Caco-2 (cell line): Measurements from ENCODE around the gene SDC1. TPM values are rescaled to one million over a fixed set of nuclear protein-coding genes. Genes with fewer than 3 reads are reported as not detected.

Experiments used
- BruUV-seq: library from RNA; stranded (reverse); fragments of 400-500 nt; replicated peaks from 2 replicates; lab custom pipeline; 2021; lab: Mats Ljungman, UMichigan
- CTCF ChIA-PET: fragments of 300-600 bp; sonication (Branson Sonifier 250); formaldehyde crosslinking; loops from one replicate; lab custom pipeline; 2022; ENCODE audit warnings: antibody characterized with exemption; lab: Charles Lee
- POLR2A ChIA-PET: fragments of 300-600 bp; sonication (Branson Sonifier 250); formaldehyde crosslinking; loops from one replicate; lab custom pipeline; 2022; ENCODE audit warnings: antibody characterized with exemption; lab: Charles Lee
- DNase-seq, 2 experiments: peaks; one replicate each; pipeline versions ENCODE4 v3.0.0 to v3.0.0-alpha.2; 2020 to 2022
- H3K27me3 ChIP-seq: replicated peaks from 2 replicates; pipeline ENCODE4 v1.6.0; 2011; ENCODE audit warnings: low read length; ENCODE audit not compliant: control insufficient read depth, insufficient read depth
- H3K36me3 ChIP-seq: 2 replicates; pipeline ENCODE4 v1.5.1; 2011; ENCODE audit warnings: low read length; ENCODE audit not compliant: control insufficient read depth, insufficient read depth
- H3K4me1 ChIP-seq: fragments of 250-450 bp; sonication (Bioruptor Pico); 2 replicates; pipeline ENCODE4 v1.5.1; 2020; ENCODE audit warnings: mild to moderate bottlenecking
- H3K4me3 ChIP-seq: 2 replicates; pipeline ENCODE4 v1.5.1; 2011; ENCODE audit warnings: low read depth, mild to moderate bottlenecking, control low read depth, low read length
- H3K9me3 ChIP-seq: fragments of 250-450 bp; sonication (Bioruptor Pico); 2 replicates; pipeline ENCODE4 v1.5.1; 2020; ENCODE audit warnings: mild to moderate bottlenecking, moderate library complexity
- H3K27ac Mint-ChIP-seq: one replicate; pipeline ENCODE4 v1.8.0; 2022; ENCODE audit warnings: mixed read lengths; ENCODE audit not compliant: unreplicated experiment
- H3K27me3 Mint-ChIP-seq: one replicate; pipeline ENCODE4 v1.8.0; 2022; ENCODE audit warnings: mixed read lengths; ENCODE audit not compliant: insufficient read depth, unreplicated experiment
- H3K36me3 Mint-ChIP-seq: one replicate; pipeline ENCODE4 v1.8.0; 2022; ENCODE audit warnings: mild to moderate bottlenecking, mixed read lengths; ENCODE audit not compliant: insufficient read depth, unreplicated experiment
- H3K4me1 Mint-ChIP-seq: one replicate; pipeline ENCODE4 v1.8.0; 2022; ENCODE audit warnings: low read depth, mixed read lengths; ENCODE audit not compliant: unreplicated experiment
- H3K4me3 Mint-ChIP-seq: one replicate; pipeline ENCODE4 v1.8.0; 2022; ENCODE audit warnings: mild to moderate bottlenecking, moderate library complexity, mixed read lengths; ENCODE audit not compliant: unreplicated experiment
- H3K9me3 Mint-ChIP-seq: one replicate; pipeline ENCODE4 v1.8.0; 2022; ENCODE audit warnings: mixed read lengths; ENCODE audit not compliant: unreplicated experiment
- intact Hi-C: fragments of 100-400 bp; cut with micrococcal nuclease; formaldehyde crosslinking; loops from one replicate; pipeline ENCODE4 v1.10.0; 2022; ENCODE audit not compliant: unreplicated experiment
- total RNA-seq: library from RNA; stranded (reverse); gene quantifications from 2 replicates; pipeline ENCODE4 v1.2.3, GENCODE V29; 2022
- TF ChIP-seq, protein P1 (sequence below), 2 experiments: fragments of 200-600 bp in 1 of 2; IDR thresholded peaks; 1 replicate in 1 of 2; 2 replicates in 1 of 2; pipeline versions ENCODE4 v1.5.1 to v1.8.0; 2011 to 2022; ENCODE audit warnings: antibody characterized with exemption in 1 of 2, control low read depth in 1 of 2, inconsistent platforms in 1 of 2, low read depth in 1 of 2, low read length in 1 of 2, mild to moderate bottlenecking in 1 of 2, moderate library complexity in 1 of 2; ENCODE audit not compliant: insufficient read depth in 1 of 2, severe bottlenecking in 1 of 2, unreplicated experiment in 1 of 2

The SDC1 gene
- total RNA-seq, 1 experiment from 2014 or later, result 24.3 TPM

DNA sequence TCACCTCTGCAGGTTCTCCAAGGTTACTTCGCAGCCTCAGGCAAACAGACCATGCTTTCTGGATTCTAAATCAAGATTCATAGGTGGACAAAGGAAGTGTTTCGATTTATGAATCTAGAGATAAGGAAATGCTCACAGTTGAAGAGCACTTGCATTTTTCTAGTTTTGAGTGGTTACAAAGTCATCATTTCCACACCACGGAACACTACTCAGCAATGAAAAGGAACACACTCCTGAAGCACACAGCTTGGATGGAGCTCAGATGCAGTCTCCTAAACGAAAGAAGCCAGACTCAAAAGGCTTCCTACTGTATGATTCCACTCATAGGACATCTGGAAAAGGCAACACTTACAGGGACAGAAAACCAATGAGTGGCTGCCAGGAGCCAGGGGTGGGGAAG is 31.7 kb downstream of the SDC1 start:
- Histone ChIP-seq H3K27me3 (no peaks in the 10 kb centered on the region), H3K4me3 (no peak overlapping the region), H3K4me1 (peaks cover 21% of the 10 kb centered on the region), H3K36me3 (no peaks in the 10 kb centered on the region), H3K9me3 (no peaks in the 10 kb centered on the region)
- Mint-ChIP-seq H3K36me3 (peaks cover 6% of the 10 kb centered on the region), H3K27me3 (no peaks in the 10 kb centered on the region), H3K9me3 (no peaks in the 10 kb centered on the region), H3K27ac (no peak overlapping the region), H3K4me1 (peaks cover 24% of the 10 kb centered on the region), H3K4me3 (no peak overlapping the region)
- TF ChIP-seq, protein P1, sequence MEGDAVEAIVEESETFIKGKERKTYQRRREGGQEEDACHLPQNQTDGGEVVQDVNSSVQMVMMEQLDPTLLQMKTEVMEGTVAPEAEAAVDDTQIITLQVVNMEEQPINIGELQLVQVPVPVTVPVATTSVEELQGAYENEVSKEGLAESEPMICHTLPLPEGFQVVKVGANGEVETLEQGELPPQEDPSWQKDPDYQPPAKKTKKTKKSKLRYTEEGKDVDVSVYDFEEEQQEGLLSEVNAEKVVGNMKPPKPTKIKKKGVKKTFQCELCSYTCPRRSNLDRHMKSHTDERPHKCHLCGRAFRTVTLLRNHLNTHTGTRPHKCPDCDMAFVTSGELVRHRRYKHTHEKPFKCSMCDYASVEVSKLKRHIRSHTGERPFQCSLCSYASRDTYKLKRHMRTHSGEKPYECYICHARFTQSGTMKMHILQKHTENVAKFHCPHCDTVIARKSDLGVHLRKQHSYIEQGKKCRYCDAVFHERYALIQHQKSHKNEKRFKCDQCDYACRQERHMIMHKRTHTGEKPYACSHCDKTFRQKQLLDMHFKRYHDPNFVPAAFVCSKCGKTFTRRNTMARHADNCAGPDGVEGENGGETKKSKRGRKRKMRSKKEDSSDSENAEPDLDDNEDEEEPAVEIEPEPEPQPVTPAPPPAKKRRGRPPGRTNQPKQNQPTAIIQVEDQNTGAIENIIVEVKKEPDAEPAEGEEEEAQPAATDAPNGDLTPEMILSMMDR (IDR thresholded peaks at IDR 0.05; ENCODE audit: insufficient read depth in 1 of 2, low read depth in 1 of 2, low read length in 1 of 2, severe bottlenecking in 1 of 2, unreplicated experiment in 1 of 2), result no peak
- no TSS peak for BruUV-seq
- ChIA-PET POLR2A (no interaction called here), CTCF (interaction anchor here (0.6 kb wide), 1 partner anchor 32 kb away, joined by 4 read pairs; the partner anchor contains the start of gene SDC1)
- intact Hi-C loops, result no loop called here
- no peak for DNase-seq

DNA sequence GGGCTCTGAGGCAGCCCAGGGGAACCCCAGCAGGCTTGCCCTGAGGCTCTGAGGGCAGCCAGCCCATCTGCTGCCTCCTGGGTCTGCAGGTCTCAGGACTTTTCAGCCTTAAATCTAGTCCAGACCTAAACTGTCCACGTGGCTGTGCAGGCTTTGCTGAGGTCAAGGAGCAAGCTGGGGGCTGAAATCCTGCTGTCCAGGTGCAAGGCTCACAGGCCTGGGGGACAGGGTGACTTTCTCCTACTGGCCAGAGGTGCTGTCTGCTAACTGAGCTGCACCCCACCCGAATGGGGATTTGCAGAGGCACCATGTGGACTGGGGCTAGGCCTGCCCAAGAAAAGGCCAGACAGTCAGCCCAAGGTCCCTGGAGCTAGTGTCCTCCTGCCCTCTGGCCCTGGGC is 32.1 kb downstream of the SDC1 start:
- BruUV-seq, result no TSS peak
- peaks cover 21% of the 10 kb centered on the region for H3K4me1 ChIP-seq
- Mint-ChIP-seq H3K27me3 (no peaks in the 10 kb centered on the region), H3K4me3 (no peak overlapping the region), H3K9me3 (no peaks in the 10 kb centered on the region), H3K36me3 (peaks cover 6% of the 10 kb centered on the region), H3K4me1 (peaks cover 24% of the 10 kb centered on the region), H3K27ac (no peak overlapping the region)
- intact Hi-C loops, result no loop called here
- POLR2A ChIA-PET, result no interaction called here
- H3K4me3 ChIP-seq, result no peak overlapping the region
- H3K9me3 ChIP-seq, result no peaks in the 10 kb centered on the region
- CTCF ChIA-PET, result interaction anchor here (0.6 kb wide), 1 partner anchor 32 kb away, joined by 4 read pairs; the partner anchor contains the start of gene SDC1
- H3K27me3 ChIP-seq, result no peaks in the 10 kb centered on the region
- DNase-seq, result no peak
- H3K36me3 ChIP-seq, result no peaks in the 10 kb centered on the region
- TF ChIP-seq, protein P1 (IDR thresholded peaks at IDR 0.05; ENCODE audit: insufficient read depth in 1 of 2, low read depth in 1 of 2, low read length in 1 of 2, severe bottlenecking in 1 of 2, unreplicated experiment in 1 of 2), result no peak

DNA sequence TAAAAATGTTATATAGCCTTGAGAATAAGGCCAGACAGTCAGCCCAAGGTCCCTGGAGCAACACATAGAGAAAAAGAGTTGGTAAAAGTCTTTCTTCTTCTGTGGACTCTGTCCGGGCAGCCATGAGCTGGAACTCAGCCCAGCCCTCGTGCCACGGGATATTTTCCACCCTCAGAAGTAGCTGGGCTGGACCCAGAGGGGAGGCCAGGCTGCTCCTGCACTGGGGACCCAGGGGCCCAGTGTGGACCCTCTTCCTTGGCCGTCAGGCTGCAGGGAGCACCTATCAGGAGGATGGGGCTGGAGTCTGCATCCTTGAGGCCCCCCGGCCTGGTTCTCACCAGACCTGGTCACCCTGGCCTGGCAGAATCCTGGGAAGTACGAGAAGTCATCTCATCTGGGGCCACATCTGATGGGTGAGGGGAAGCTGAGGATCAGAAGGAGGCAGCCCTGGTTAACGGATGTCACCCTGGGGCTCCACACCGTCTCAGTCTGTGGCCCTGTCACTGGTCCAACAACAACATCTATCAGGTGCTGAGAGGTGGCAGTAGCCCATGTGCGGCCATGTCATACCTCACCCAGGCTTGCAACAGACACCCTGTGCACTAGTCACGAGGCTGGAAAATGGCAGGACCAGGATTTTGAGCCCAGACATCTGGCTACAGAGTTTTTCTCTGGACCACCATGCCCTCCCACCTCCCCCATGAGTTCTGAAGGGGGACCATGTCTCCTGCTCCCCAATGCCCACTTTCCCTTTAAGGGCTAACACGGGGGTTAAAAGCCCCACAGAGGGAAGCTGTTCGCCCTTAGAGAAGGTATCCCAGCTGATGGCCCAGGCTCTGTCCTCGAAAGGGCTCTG is 33.0 kb downstream of the SDC1 start:
- ChIA-PET CTCF (interaction anchor here (0.6 to 0.8 kb wide), 2 partner anchors 33 to 56 kb away, joined by 3 to 4 read pairs; no protein-coding TSS in a partner anchor), POLR2A (no interaction called here)
- BruUV-seq, result no TSS peak
- H3K4me3 Mint-ChIP-seq, result no peak overlapping the region
- peaks cover 6% of the 10 kb centered on the region for H3K36me3 Mint-ChIP-seq
- no peaks in the 10 kb centered on the region for H3K27me3 ChIP-seq
- intact Hi-C loops, result loop anchor here (1.0 to 2.0 kb wide), 2 partner anchors 57 to 89 kb away; no protein-coding TSS in a partner anchor
- H3K9me3 Mint-ChIP-seq, result no peaks in the 10 kb centered on the region
- no peaks in the 10 kb centered on the region for H3K36me3 ChIP-seq
- H3K4me1 Mint-ChIP-seq, result peaks cover 24% of the 10 kb centered on the region
- no peak for DNase-seq
- no peaks in the 10 kb centered on the region for H3K27me3 Mint-ChIP-seq
- no peak overlapping the region for H3K27ac Mint-ChIP-seq
- TF ChIP-seq, protein P1 (IDR thresholded peaks at IDR 0.05; ENCODE audit: insufficient read depth in 1 of 2, low read depth in 1 of 2, low read length in 1 of 2, severe bottlenecking in 1 of 2, unreplicated experiment in 1 of 2), result no peak
- no peaks in the 10 kb centered on the region for H3K9me3 ChIP-seq
- peaks cover 21% of the 10 kb centered on the region for H3K4me1 ChIP-seq
- H3K4me3 ChIP-seq, result no peak overlapping the region
